OCI-LY1 (cell line): ENCODE data around the gene LCMT1.

Experiments used
- H2AFZ ChIP-seq: fragments of 200-600 bp; sonication (generic), shearing (Covaris generic); 2 replicates; pipeline ENCODE4 v1.6.0; 2014; ENCODE audit warnings: antibody characterized with exemption, mild to moderate bottlenecking, low read length
- H3F3A ChIP-seq: fragments of 200-600 bp; sonication (generic), shearing (Covaris generic); 2 replicates; pipeline ENCODE4 v1.6.0; 2014; ENCODE audit warnings: mild to moderate bottlenecking, antibody characterized with exemption, low read length, moderate library complexity; ENCODE audit not compliant: insufficient read depth
- H3K27ac ChIP-seq: fragments of 200-600 bp; sonication (generic); 2 replicates; pipeline ENCODE4 v1.5.1; 2014; ENCODE audit warnings: low read length, mixed run types, mild to moderate bottlenecking, low read depth; ENCODE audit not compliant: poor library complexity, severe bottlenecking
- H3K27me3 ChIP-seq: fragments of 200-600 bp; sonication (generic); 2 replicates; pipeline ENCODE4 v1.6.0; 2014; ENCODE audit warnings: antibody characterized with exemption, mild to moderate bottlenecking, low read length, moderate library complexity; ENCODE audit not compliant: insufficient read depth
- H3K36me3 ChIP-seq: fragments of 200-600 bp; sonication (generic); 2 replicates; pipeline ENCODE4 v1.6.1; 2014; ENCODE audit warnings: mild to moderate bottlenecking, antibody characterized with exemption, low read length, moderate library complexity, mixed read lengths; ENCODE audit not compliant: insufficient read depth
- H3K4me1 ChIP-seq: fragments of 200-600 bp; sonication (generic); 2 replicates; pipeline ENCODE4 v1.5.1; 2014; ENCODE audit warnings: mild to moderate bottlenecking, low read length, moderate library complexity; ENCODE audit not compliant: insufficient read depth, severe bottlenecking
- H3K4me2 ChIP-seq: fragments of 200-600 bp; sonication (generic), shearing (Covaris generic); 2 replicates; pipeline ENCODE4 v1.6.1; 2014; ENCODE audit warnings: low read length
- H3K4me3 ChIP-seq: fragments of 200-600 bp; sonication (generic); 2 replicates; pipeline ENCODE4 v1.5.1; 2014; ENCODE audit warnings: low read length, low read depth, mild to moderate bottlenecking, mixed read lengths; ENCODE audit not compliant: poor library complexity, severe bottlenecking
- H3K79me2 ChIP-seq: fragments of 200-600 bp; shearing (Covaris generic); 2 replicates; pipeline ENCODE4 v1.6.1; 2016; ENCODE audit warnings: mixed run types, low read length, mixed read lengths; ENCODE audit not compliant: insufficient read depth
- H3K9ac ChIP-seq: fragments of 200-600 bp; sonication (generic), shearing (Covaris generic); 2 replicates; pipeline ENCODE4 v1.6.1; 2014; ENCODE audit warnings: mild to moderate bottlenecking, low read length, mixed read lengths
- H3K9me2 ChIP-seq: fragments of 200-600 bp; sonication (generic), shearing (Covaris generic); 2 replicates; pipeline ENCODE4 v1.6.1; 2014; ENCODE audit warnings: low read depth, mild to moderate bottlenecking, low read length, mixed read lengths
- H3K9me3 ChIP-seq: fragments of 200-600 bp; shearing (Covaris generic); 2 replicates; pipeline ENCODE4 v1.6.1; 2014; ENCODE audit warnings: low read length, mixed read lengths
- H4K20me1 ChIP-seq: fragments of 200-600 bp; sonication (generic), shearing (Covaris generic); 2 replicates; pipeline ENCODE4 v1.6.0; 2016; ENCODE audit warnings: mild to moderate bottlenecking, low read length; ENCODE audit not compliant: insufficient read depth
- EZH2 ChIP-seq: fragments of 200-600 bp; sonication (generic), shearing (Covaris generic); IDR thresholded peaks from 2 replicates; pipeline ENCODE4 v1.8.0; 2017; ENCODE audit warnings: borderline replicate concordance, mixed run types, mild to moderate bottlenecking, antibody characterized with exemption, low read length, moderate library complexity, mixed read lengths
- TF ChIP-seq, protein P1 (sequence below): fragments of 200-600 bp; sonication (generic), shearing (Covaris generic); IDR thresholded peaks from 2 replicates; pipeline ENCODE4 v1.5.1; 2017; ENCODE audit warnings: mild to moderate bottlenecking, antibody characterized with exemption, low read length, moderate library complexity, mixed read lengths

Gene LCMT1

DNA sequence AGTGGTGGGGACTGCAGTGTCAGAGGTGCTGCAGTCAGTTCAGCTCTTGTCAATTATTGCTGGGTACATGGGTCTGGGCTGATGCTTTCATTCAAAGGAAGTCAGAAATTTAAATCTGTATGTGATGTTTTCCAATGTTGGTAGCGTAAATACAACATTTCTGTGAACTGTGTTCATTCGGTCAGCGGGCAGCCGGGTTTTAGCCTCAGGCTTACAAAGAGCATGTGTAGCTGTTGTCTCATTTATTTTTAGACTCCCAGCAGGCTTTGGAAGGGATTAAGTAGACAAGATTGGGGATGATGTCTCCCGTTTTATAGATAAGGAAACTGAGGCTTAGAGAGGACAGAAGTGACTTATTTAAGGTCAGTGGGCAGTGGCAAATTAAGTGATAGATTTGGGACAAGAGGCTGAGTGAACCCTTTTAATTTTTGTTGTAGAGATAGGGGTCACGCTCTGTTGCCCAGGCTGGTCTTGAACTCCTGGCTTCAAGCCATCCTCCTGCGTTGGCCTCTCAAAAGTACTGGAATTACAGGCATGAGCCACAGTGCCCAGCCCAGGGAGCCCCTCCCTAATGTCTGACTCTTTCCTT is 113.3 kb downstream of the LCMT1 start:
- Histone ChIP-seq H3K9ac (no peak overlapping the region), H3K4me2 (no peak overlapping the region), H2AFZ (no peak overlapping the region), H3K4me3 (no peak overlapping the region), H3K27ac (no peak overlapping the region), H3K9me3 (no peaks in the 10 kb centered on the region), H3K9me2 (no peaks in the 10 kb centered on the region), H3K4me1 (no peaks in the 10 kb centered on the region), H3F3A (no peaks in the 10 kb centered on the region), H3K79me2 (no peaks in the 10 kb centered on the region), H3K27me3 (no peaks in the 10 kb centered on the region), H3K36me3 (no peaks in the 10 kb centered on the region), H4K20me1 (no peaks in the 10 kb centered on the region)
- no peak for TF ChIP-seq EZH2
- TF ChIP-seq, protein P1, sequence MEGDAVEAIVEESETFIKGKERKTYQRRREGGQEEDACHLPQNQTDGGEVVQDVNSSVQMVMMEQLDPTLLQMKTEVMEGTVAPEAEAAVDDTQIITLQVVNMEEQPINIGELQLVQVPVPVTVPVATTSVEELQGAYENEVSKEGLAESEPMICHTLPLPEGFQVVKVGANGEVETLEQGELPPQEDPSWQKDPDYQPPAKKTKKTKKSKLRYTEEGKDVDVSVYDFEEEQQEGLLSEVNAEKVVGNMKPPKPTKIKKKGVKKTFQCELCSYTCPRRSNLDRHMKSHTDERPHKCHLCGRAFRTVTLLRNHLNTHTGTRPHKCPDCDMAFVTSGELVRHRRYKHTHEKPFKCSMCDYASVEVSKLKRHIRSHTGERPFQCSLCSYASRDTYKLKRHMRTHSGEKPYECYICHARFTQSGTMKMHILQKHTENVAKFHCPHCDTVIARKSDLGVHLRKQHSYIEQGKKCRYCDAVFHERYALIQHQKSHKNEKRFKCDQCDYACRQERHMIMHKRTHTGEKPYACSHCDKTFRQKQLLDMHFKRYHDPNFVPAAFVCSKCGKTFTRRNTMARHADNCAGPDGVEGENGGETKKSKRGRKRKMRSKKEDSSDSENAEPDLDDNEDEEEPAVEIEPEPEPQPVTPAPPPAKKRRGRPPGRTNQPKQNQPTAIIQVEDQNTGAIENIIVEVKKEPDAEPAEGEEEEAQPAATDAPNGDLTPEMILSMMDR, result no peak
